OCI-LY3 (cell line): ENCODE results near the gene GH2.

ENCODE experiments used
- H2AFZ ChIP-seq: fragments of 200-600, 300-600 bp; shearing (Covaris generic); 2 replicates; pipeline ENCODE4 v1.6.0; 2014; ENCODE audit warnings: antibody characterized with exemption, low read depth, low read length
- H3K27ac ChIP-seq: fragments of 200-600, 300-600 bp; sonication (generic); 2 replicates; pipeline ENCODE4 v1.5.1; 2014; ENCODE audit warnings: mild to moderate bottlenecking, low read length, moderate library complexity, mixed read lengths
- H3K27me3 ChIP-seq: fragments of 200-600, 300-600 bp; sonication (generic); 2 replicates; pipeline ENCODE4 v1.6.1; 2014; ENCODE audit warnings: low read depth, low read length, mixed read lengths
- H3K36me3 ChIP-seq: fragments of 200-600, 300-600 bp; sonication (generic); replicated peaks from 2 replicates; pipeline ENCODE3; 2014; ENCODE audit warnings: low read depth, low read length, mixed read lengths
- H3K4me1 ChIP-seq: fragments of 300-600, 200-600 bp; sonication (generic); 2 replicates; pipeline ENCODE4 v1.6.1; 2014; ENCODE audit warnings: low read length, mixed read lengths
- H3K4me2 ChIP-seq: fragments of 200-600, 300-600 bp; sonication (generic); 2 replicates; pipeline ENCODE4 v1.6.1; 2014; ENCODE audit warnings: low read length, mixed read lengths
- H3K4me3 ChIP-seq: fragments of 300-600, 200-600 bp; sonication (generic); 2 replicates; pipeline ENCODE4 v1.5.1; 2014; ENCODE audit warnings: antibody characterized with exemption, mild to moderate bottlenecking, low read length, moderate library complexity
- H3K79me2 ChIP-seq: fragments of 300-600, 200-600 bp; shearing (Covaris generic); 2 replicates; pipeline ENCODE4 v1.6.1; 2014; ENCODE audit warnings: mild to moderate bottlenecking, low read length, mixed read lengths
- H3K9ac ChIP-seq: fragments of 300-600, 200-600 bp; shearing (Covaris generic); 2 replicates; pipeline ENCODE4 v1.6.0; 2014; ENCODE audit warnings: mild to moderate bottlenecking, low read length, moderate library complexity
- H3K9me3 ChIP-seq: fragments of 200-600, 300-600 bp; shearing (Covaris generic); 2 replicates; pipeline ENCODE4 v1.6.1; 2014; ENCODE audit warnings: low read length, mixed read lengths; ENCODE audit not compliant: insufficient read depth
- H4K20me1 ChIP-seq: fragments of 200-600, 300-600 bp; sonication (generic); 2 replicates; pipeline ENCODE4 v1.6.1; 2016; ENCODE audit warnings: low read length, mixed read lengths; ENCODE audit not compliant: insufficient read depth
- EZH2phosphoT487 ChIP-seq: fragments of 200-600 bp; shearing (Covaris generic); IDR thresholded peaks from 2 replicates; pipeline ENCODE4 v1.6.1; 2018; ENCODE audit warnings: antibody characterized with exemption, mixed run types, low read depth
- TF ChIP-seq, protein P1 (sequence below): fragments of 200-600, 300-600 bp; sonication (generic); IDR thresholded peaks from 2 replicates; pipeline ENCODE4 v1.5.1; 2014; ENCODE audit warnings: antibody characterized with exemption, low read length, low read depth

GH2 gene

DNA sequence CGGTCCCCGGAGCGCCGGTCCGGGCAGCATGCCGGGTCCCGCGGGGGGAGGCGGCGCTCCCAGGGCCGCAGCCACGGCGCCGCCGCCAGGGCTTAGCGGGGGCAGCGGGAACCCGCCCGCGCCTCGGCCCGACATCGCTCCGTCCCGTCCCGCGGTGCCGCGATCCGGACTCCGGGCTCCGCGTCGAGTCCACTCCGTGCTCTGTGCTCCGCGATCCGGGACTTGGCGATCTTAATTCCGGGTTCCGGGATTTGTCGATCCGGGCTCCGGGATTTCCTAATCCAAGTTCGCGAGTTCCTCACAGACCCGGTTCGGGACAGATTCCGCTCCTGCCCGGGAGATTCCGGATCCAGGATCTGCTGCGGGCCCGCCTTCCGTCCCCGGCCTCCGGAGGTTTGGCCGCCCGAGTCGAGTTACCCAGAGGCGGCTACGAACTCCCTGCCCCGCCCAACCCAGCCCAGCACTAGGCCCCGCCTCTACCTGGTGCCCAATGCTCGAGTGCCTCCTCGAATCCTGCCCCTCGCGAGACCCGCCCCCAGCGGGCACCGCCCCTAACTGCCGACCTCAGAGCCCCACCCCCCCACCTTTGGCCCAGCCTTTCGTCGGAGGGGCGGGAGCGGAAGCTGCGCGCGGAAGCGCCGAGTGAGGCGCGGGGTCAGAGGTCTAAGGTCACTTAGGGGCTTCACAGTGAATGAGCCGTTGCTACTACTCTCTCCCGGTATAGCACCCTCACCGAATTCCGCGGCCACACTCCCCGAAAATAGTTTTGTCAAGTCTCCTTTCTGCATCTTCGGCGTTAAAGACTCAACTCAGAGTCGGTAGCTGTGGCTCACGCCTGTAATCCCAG is 39.0 kb downstream of the GH2 start, which contains the start of gene SMARCD2:
Gene SMARCD2, minus strand, starts transcription at position 146 of the 847 bp plus-strand sequence. Its CDS starts 11 bp downstream, at position 135.
- Histone ChIP-seq H2AFZ (peak within 1 kb of the TSS; percentile 66; the same call in 1 of the 2 replicates), H3K4me1 (peaks cover 23% of the 10 kb centered on the region), H3K9me3 (no peaks in the 10 kb centered on the region), H3K27ac (peak within 1 kb of the TSS; percentile 67), H4K20me1 (peaks cover 32% of the 10 kb centered on the region), H3K79me2 (peaks cover 49% of the 10 kb centered on the region), H3K4me2 (peak within 1 kb of the TSS; percentile 94), H3K4me3 (peak within 1 kb of the TSS; percentile 87), H3K27me3 (no peaks in the 10 kb centered on the region), H3K36me3 (no peaks in the 10 kb centered on the region), H3K9ac (peak within 1 kb of the TSS; percentile 95)
- TF ChIP-seq, protein P1, sequence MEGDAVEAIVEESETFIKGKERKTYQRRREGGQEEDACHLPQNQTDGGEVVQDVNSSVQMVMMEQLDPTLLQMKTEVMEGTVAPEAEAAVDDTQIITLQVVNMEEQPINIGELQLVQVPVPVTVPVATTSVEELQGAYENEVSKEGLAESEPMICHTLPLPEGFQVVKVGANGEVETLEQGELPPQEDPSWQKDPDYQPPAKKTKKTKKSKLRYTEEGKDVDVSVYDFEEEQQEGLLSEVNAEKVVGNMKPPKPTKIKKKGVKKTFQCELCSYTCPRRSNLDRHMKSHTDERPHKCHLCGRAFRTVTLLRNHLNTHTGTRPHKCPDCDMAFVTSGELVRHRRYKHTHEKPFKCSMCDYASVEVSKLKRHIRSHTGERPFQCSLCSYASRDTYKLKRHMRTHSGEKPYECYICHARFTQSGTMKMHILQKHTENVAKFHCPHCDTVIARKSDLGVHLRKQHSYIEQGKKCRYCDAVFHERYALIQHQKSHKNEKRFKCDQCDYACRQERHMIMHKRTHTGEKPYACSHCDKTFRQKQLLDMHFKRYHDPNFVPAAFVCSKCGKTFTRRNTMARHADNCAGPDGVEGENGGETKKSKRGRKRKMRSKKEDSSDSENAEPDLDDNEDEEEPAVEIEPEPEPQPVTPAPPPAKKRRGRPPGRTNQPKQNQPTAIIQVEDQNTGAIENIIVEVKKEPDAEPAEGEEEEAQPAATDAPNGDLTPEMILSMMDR: no peak
- TF ChIP-seq EZH2phosphoT487: no peak

DNA sequence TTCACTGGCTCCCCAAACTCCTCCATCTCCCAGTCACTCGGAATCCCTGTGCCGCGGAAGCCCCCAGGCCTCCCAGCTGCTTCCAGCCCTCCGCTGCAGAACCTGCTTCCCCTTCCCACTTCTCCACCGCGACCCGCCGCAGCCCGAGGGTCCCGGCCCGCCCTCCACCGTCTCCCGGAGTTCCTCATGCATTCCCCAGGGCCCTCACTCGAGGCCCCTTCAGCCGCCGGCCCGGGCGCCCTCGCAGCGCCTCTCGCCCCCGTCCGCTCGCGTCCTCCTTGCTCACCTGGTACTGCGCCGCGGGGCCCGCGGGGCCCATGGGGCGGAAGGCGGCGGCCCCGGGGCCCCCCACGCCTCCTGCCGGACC is 39.6 kb downstream of the GH2 start:
- peaks cover 55% of the 10 kb centered on the region for H3K79me2 ChIP-seq

DNA sequence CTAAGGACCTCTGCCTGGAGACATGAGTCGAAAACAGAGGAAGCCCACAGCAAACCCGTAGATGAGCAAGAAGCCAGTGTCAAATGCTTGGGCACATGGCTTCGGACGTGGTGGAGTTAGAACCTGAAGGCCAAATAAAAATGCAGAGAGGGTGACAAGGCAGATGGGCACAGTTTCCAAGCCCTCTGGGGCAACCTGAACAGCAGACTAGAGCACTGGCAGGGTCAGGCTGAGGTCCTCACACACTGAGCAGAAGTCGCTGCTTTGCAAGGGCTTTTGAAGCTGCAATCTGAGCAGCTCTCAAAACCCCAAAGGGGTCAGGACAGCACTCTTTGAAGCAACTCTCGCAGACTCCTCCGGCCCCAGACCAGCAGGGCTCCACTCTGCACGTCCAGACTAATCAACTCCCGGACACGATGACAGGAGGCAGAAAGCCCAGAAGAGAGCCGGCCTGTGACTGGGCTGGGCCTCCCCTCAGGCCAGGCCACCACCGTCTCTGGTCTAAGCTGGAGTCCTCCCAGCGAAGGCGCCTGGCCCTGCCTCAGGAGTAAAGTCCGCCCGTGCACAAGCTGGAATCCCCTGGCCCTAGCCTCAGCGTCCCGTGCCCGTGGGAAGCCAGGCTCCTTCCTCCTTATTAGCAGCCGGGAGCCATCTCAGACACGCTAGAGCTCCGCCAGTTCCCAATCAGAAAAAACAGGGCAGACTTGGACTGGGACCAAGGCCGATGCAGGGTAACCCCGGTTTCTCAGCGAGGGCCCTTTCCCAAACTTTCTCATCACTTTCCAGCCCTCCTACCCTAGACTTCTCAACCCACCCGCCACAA is 40.2 kb downstream of the GH2 start:
- H3K27ac ChIP-seq: peak overlapping the region; percentile 67
- TF ChIP-seq, protein P1: no peak
- no peak for TF ChIP-seq EZH2phosphoT487
- H4K20me1 ChIP-seq: peaks cover 35% of the 10 kb centered on the region
- no peaks in the 10 kb centered on the region for H3K27me3 ChIP-seq
- peak overlapping the region; percentile 94 for H3K4me2 ChIP-seq
- no peak overlapping the region for H2AFZ ChIP-seq
- peak overlapping the region; percentile 95 for H3K9ac ChIP-seq
- peaks cover 59% of the 10 kb centered on the region for H3K79me2 ChIP-seq
- peak overlapping the region; percentile 87 for H3K4me3 ChIP-seq
- H3K9me3 ChIP-seq: no peaks in the 10 kb centered on the region
- peaks cover 3% of the 10 kb centered on the region for H3K36me3 ChIP-seq
- H3K4me1 ChIP-seq: peaks cover 23% of the 10 kb centered on the region

More for the DNA sequence above, 39.6 kb downstream of the GH2 start:
- Histone ChIP-seq H3K9ac (peak overlapping the region; percentile 95), H3K36me3 (no peaks in the 10 kb centered on the region), H3K4me1 (peaks cover 23% of the 10 kb centered on the region), H3K4me3 (peak overlapping the region; percentile 87), H2AFZ (no peak overlapping the region), H3K4me2 (peak overlapping the region; percentile 94), H4K20me1 (peaks cover 35% of the 10 kb centered on the region), H3K9me3 (no peaks in the 10 kb centered on the region), H3K27me3 (no peaks in the 10 kb centered on the region), H3K27ac (peak overlapping the region; percentile 67)
- TF ChIP-seq EZH2phosphoT487: no peak
- TF ChIP-seq, protein P1: no peak
